HepG2 (cell line): Measurements from ENCODE around the gene BLOC1S1. TPM values are rescaled to one million over a fixed set of nuclear protein-coding genes. Genes with fewer than 3 reads are reported as not detected.

ENCODE experiments used
- ATF7-NPFF ChIP-seq: sonication (generic); formaldehyde crosslinking; IDR thresholded peaks from 2 replicates; pipeline ENCODE4 v1.8.1; 2023; ENCODE audit warnings: mild to moderate bottlenecking, low read depth, missing genetic modification reagents, moderate library complexity
- LBX2 ChIP-seq: sonication (generic); formaldehyde crosslinking; IDR thresholded peaks from 2 replicates; pipeline ENCODE4 v1.5.0; 2020; ENCODE audit warnings: missing genetic modification reagents, mild to moderate bottlenecking, borderline replicate concordance
- TEAD3 ChIP-seq: optimal IDR thresholded peaks from 2 replicates; pipeline ENCODE3; 2016; ENCODE audit warnings: borderline replicate concordance
- YY1 ChIP-seq: IDR thresholded peaks from 2 replicates; pipeline ENCODE4 v1.6.1; 2011; ENCODE audit warnings: low read length, low read depth, moderate library complexity, mild to moderate bottlenecking; ENCODE audit not compliant: insufficient read depth, insufficient replicate concordance
- ZNF33A ChIP-seq: sonication (generic); formaldehyde crosslinking; IDR thresholded peaks from 2 replicates; pipeline ENCODE4 v1.5.1; 2020; ENCODE audit warnings: missing genetic modification reagents, mild to moderate bottlenecking, moderate library complexity, borderline replicate concordance
- ZNF362 ChIP-seq: sonication (generic); formaldehyde crosslinking; IDR thresholded peaks from 2 replicates; pipeline ENCODE4 v1.4.0; 2020; ENCODE audit warnings: missing genetic modification reagents, mild to moderate bottlenecking, borderline replicate concordance
- ZSCAN9 ChIP-seq: IDR thresholded peaks from 2 replicates; pipeline ENCODE4 v1.6.1; 2016; ENCODE audit warnings: borderline replicate concordance
- polyA plus RNA-seq, 8 experiments: library from polyadenylated mRNA; depleted of rRNA in 3 of 8; stranded (reverse) in 7 of 8; unstranded in 1 of 8; fragments of >200 nt; fragmentation: Illumina TruSeq in 4 of 8; extraction: Trizol in 4 of 8; gene quantifications; 2 replicates each; pipeline versions ENCODE4 v1.2.1 to v1.2.3, GENCODE V29; 2011 to 2016; ENCODE audit warnings: low read depth in 4 of 8, missing spikeins in 1 of 8, mixed read lengths in 1 of 8; ENCODE audit not compliant: insufficient read depth in 1 of 8
- total RNA-seq, 5 experiments: library from RNA; depleted of rRNA; stranded (reverse); fragments of >200 nt; fragmentation: Illumina TruSeq; extraction: Trizol; gene quantifications; 2 replicates each; pipeline ENCODE4 v1.2.3, GENCODE V29; 2016; ENCODE audit warnings: low read depth in 1 of 5
- TF ChIP-seq, protein P1 (sequence below): sonication (generic); formaldehyde crosslinking; IDR thresholded peaks from 2 replicates; pipeline ENCODE4 v1.5.0; 2020; ENCODE audit warnings: mild to moderate bottlenecking, missing genetic modification reagents, borderline replicate concordance
- TF ChIP-seq, protein P2 (sequence below): sonication (generic); formaldehyde crosslinking; IDR thresholded peaks from 2 replicates; pipeline ENCODE4 v1.5.0; 2020; ENCODE audit warnings: missing genetic modification reagents
- TF ChIP-seq, protein P3 (sequence below): sonication (generic); formaldehyde crosslinking; IDR thresholded peaks from 2 replicates; pipeline ENCODE4 v1.4.0; 2020; ENCODE audit warnings: missing genetic modification reagents, borderline replicate concordance
- TF ChIP-seq, protein P4 (sequence below): sonication (generic); formaldehyde crosslinking; IDR thresholded peaks from 2 replicates; pipeline ENCODE4 v1.5.1; 2020; ENCODE audit warnings: mild to moderate bottlenecking, missing genetic modification reagents

The BLOC1S1 gene
- total and polyA plus RNA-seq, 2 of the 13 experiments (the other 11 are each of a cell fraction or from before 2014, with no cell fraction given), result 55.1 to 95.3 TPM

GRCh38 chr12:55715833-55716581 is at the start of gene BLOC1S1 (continued):
- TF ChIP-seq LBX2 (no peak), ATF7-NPFF (peak; percentile 58; the same call in 1 of the 2 replicates), YY1 (peak; percentile 45), ZNF362 (CRISPR knock-in tag) (0 out of 2 replicates have a peak, but pooled peaks have one; percentile 16), ZSCAN9 (CRISPR knock-in tag) (no peak), ZNF33A (no peak), TEAD3 (CRISPR knock-in tag) (peak; percentile 38)
- TF ChIP-seq, protein P1, sequence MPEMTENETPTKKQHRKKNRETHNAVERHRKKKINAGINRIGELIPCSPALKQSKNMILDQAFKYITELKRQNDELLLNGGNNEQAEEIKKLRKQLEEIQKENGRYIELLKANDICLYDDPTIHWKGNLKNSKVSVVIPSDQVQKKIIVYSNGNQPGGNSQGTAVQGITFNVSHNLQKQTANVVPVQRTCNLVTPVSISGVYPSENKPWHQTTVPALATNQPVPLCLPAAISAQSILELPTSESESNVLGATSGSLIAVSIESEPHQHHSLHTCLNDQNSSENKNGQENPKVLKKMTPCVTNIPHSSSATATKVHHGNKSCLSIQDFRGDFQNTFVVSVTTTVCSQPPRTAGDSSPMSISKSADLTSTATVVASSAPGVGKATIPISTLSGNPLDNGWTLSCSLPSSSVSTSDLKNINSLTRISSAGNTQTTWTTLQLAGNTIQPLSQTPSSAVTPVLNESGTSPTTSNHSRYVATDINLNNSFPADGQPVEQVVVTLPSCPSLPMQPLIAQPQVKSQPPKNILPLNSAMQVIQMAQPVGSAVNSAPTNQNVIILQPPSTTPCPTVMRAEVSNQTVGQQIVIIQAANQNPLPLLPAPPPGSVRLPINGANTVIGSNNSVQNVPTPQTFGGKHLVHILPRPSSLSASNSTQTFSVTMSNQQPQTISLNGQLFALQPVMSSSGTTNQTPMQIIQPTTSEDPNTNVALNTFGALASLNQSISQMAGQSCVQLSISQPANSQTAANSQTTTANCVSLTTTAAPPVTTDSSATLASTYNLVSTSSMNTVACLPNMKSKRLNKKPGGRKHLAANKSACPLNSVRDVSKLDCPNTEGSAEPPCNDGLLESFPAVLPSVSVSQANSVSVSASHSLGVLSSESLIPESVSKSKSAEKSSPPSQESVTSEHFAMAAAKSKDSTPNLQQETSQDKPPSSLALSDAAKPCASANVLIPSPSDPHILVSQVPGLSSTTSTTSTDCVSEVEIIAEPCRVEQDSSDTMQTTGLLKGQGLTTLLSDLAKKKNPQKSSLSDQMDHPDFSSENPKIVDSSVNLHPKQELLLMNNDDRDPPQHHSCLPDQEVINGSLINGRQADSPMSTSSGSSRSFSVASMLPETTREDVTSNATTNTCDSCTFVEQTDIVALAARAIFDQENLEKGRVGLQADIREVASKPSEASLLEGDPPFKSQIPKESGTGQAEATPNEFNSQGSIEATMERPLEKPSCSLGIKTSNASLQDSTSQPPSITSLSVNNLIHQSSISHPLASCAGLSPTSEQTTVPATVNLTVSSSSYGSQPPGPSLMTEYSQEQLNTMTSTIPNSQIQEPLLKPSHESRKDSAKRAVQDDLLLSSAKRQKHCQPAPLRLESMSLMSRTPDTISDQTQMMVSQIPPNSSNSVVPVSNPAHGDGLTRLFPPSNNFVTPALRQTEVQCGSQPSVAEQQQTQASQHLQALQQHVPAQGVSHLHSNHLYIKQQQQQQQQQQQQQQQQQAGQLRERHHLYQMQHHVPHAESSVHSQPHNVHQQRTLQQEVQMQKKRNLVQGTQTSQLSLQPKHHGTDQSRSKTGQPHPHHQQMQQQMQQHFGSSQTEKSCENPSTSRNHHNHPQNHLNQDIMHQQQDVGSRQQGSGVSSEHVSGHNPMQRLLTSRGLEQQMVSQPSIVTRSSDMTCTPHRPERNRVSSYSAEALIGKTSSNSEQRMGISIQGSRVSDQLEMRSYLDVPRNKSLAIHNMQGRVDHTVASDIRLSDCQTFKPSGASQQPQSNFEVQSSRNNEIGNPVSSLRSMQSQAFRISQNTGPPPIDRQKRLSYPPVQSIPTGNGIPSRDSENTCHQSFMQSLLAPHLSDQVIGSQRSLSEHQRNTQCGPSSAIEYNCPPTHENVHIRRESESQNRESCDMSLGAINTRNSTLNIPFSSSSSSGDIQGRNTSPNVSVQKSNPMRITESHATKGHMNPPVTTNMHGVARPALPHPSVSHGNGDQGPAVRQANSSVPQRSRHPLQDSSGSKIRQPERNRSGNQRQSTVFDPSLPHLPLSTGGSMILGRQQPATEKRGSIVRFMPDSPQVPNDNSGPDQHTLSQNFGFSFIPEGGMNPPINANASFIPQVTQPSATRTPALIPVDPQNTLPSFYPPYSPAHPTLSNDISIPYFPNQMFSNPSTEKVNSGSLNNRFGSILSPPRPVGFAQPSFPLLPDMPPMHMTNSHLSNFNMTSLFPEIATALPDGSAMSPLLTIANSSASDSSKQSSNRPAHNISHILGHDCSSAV (CRISPR knock-in tag), result 0 out of 2 replicates have a peak, but pooled peaks have one; percentile 15
- TF ChIP-seq, protein P2, sequence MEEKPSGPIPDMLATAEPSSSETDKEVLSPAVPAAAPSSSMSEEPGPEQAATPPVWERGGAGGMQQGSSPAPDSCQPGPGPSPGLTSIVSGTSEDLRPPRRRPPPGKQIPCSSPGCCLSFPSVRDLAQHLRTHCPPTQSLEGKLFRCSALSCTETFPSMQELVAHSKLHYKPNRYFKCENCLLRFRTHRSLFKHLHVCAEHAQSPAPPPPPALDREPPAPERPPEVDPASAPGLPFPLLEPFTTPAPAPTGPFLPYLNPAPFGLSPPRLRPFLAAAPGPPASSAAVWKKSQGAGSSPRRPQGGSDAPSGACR (CRISPR knock-in tag), result peak; percentile 90; the same call in 1 of the 2 replicates
- TF ChIP-seq, protein P3, sequence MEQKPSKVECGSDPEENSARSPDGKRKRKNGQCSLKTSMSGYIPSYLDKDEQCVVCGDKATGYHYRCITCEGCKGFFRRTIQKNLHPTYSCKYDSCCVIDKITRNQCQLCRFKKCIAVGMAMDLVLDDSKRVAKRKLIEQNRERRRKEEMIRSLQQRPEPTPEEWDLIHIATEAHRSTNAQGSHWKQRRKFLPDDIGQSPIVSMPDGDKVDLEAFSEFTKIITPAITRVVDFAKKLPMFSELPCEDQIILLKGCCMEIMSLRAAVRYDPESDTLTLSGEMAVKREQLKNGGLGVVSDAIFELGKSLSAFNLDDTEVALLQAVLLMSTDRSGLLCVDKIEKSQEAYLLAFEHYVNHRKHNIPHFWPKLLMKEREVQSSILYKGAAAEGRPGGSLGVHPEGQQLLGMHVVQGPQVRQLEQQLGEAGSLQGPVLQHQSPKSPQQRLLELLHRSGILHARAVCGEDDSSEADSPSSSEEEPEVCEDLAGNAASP (CRISPR knock-in tag), result peak; percentile 59; the same call in 1 of the 2 replicates
- TF ChIP-seq, protein P4, sequence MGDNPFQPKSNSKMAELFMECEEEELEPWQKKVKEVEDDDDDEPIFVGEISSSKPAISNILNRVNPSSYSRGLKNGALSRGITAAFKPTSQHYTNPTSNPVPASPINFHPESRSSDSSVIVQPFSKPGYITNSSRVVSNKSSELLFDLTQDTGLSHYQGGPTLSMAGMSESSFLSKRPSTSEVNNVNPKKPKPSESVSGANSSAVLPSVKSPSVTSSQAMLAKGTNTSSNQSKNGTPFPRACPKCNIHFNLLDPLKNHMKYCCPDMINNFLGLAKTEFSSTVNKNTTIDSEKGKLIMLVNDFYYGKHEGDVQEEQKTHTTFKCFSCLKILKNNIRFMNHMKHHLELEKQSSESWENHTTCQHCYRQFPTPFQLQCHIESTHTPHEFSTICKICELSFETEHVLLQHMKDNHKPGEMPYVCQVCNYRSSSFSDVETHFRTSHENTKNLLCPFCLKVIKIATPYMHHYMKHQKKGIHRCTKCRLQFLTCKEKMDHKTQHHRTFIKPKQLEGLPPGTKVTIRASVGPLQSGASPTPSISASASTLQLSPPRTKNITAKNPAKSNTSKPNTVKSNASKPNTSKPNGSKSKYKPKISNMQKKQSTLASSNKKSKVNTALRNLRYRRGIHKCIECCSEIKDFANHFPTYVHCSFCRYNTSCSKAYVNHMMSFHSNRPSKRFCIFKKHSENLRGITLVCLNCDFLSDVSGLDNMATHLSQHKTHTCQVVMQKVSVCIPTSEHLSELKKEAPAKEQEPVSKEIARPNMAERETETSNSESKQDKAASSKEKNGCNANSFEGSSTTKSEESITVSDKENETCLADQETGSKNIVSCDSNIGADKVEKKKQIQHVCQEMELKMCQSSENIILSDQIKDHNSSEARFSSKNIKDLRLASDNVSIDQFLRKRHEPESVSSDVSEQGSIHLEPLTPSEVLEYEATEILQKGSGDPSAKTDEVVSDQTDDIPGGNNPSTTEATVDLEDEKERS, result no peak
